GM12878 (cell line): ENCODE results near the gene IRF1. TPM values are rescaled to one million over a fixed set of nuclear protein-coding genes. Genes with fewer than 3 reads are reported as not detected.

ENCODE experiments used
- ATAC-seq: fragments of 200-7000 bp; cut with Tn5 transposase; 3 replicates; pipeline ENCODE4 v1.9.1; 2020; ENCODE audit warnings: mild to moderate bottlenecking, moderate library complexity
- BruUV-seq: library from RNA; stranded (reverse); fragments of 400-500 nt; replicated peaks from 2 replicates; lab custom pipeline; 2021; lab: Mats Ljungman, UMichigan
- CTCF ChIA-PET: fragments of 300-600 bp; sonication (Branson Sonifier 250); formaldehyde crosslinking; extraction: SDS; loops from one replicate; lab custom pipeline; 2021; ENCODE audit warnings: inconsistent platforms; lab: Yijun Ruan, JAX
- POLR2A ChIA-PET: fragments of 350-600 bp; formaldehyde crosslinking; extraction: SDS; loops from one replicate; lab custom pipeline; 2021; ENCODE audit warnings: inconsistent platforms; lab: Charles Lee
- RAD21 ChIA-PET: fragments of 300-600 bp; sonication (Branson Sonifier 250); formaldehyde crosslinking; loops from one replicate; lab custom pipeline; 2023; ENCODE audit warnings: antibody characterized with exemption; ENCODE audit not compliant: unreplicated experiment; lab: Charles Lee
- SMC1A ChIA-PET: fragments of 300-600 bp; sonication (Branson Sonifier 250); formaldehyde crosslinking; loops from one replicate; lab custom pipeline; 2023; ENCODE audit not compliant: unreplicated experiment, uncharacterized antibody; lab: Charles Lee
- DNase-seq: peaks from one replicate; pipeline ENCODE4 v3.0.0-alpha.2; 2011; ENCODE audit warnings: low read depth, low spot score
- FAIRE-seq: peaks from 3 replicates; lab custom pipeline; 2011; peaks lifted over from hg19 to GRCh38; lab: Jason Lieb, UNC
- H2AFZ ChIP-seq: 2 replicates; pipeline ENCODE4 v1.6.0; 2011; ENCODE audit warnings: low read depth, low read length, control low read depth; ENCODE audit not compliant: control insufficient read depth
- H3K27ac ChIP-seq: 2 replicates; pipeline ENCODE4 v1.5.1; 2011; ENCODE audit warnings: control low read depth; ENCODE audit not compliant: control insufficient read depth, insufficient read depth
- H3K27me3 ChIP-seq, 2 experiments: replicated peaks in 1 of 2; 2 replicates each; pipeline versions ENCODE4 v1.6.0 to v1.6.1; 2011; ENCODE audit warnings: low read length in 1 of 2; ENCODE audit not compliant: control insufficient read depth in 2 of 2, insufficient read depth in 2 of 2
- H3K36me3 ChIP-seq, 2 experiments: 2 replicates each; pipeline ENCODE4 v1.5.1; 2011; ENCODE audit warnings: low read length in 1 of 2; ENCODE audit not compliant: control insufficient read depth in 2 of 2, insufficient read depth in 2 of 2
- H3K4me1 ChIP-seq: 2 replicates; pipeline ENCODE4 v1.6.1; 2011; ENCODE audit warnings: mild to moderate bottlenecking, low read length, moderate library complexity, mixed read lengths; ENCODE audit not compliant: control insufficient read depth, insufficient read depth
- H3K4me2 ChIP-seq: 2 replicates; pipeline ENCODE4 v1.6.0; 2011; ENCODE audit warnings: control low read depth; ENCODE audit not compliant: control insufficient read depth, insufficient read depth
- H3K4me3 ChIP-seq: fragments of 200-600 bp; sonication (generic); 2 replicates; pipeline ENCODE4 v1.5.1; 2016
- H3K79me2 ChIP-seq: 2 replicates; pipeline ENCODE4 v1.6.0; 2011; ENCODE audit warnings: low read length; ENCODE audit not compliant: control insufficient read depth, insufficient read depth
- H3K9ac ChIP-seq: 2 replicates; pipeline ENCODE4 v1.8.0; 2011; ENCODE audit warnings: low read length, control low read depth, mixed read lengths; ENCODE audit not compliant: control insufficient read depth, insufficient read depth
- H3K9me3 ChIP-seq: replicated peaks from 3 replicates; pipeline ENCODE4 v1.5.1; 2011; ENCODE audit warnings: mild to moderate bottlenecking, low read length; ENCODE audit not compliant: control insufficient read depth, insufficient read depth
- H4K20me1 ChIP-seq: 2 replicates; pipeline ENCODE4 v1.6.0; 2011; ENCODE audit not compliant: control insufficient read depth, insufficient read depth
- BCL11A ChIP-seq: IDR thresholded peaks from 2 replicates; pipeline ENCODE4 v1.6.1; 2011; ENCODE audit warnings: low read depth, low read length
- BMI1 ChIP-seq: fragments of 450-650 bp; IDR thresholded peaks from 2 replicates; pipeline ENCODE4 v1.6.1; 2016; ENCODE audit warnings: mild to moderate bottlenecking, moderate library complexity, borderline replicate concordance
- BRCA1 ChIP-seq: IDR thresholded peaks from 2 replicates; pipeline ENCODE4 v1.6.1; 2011; ENCODE audit warnings: low read depth, low read length, improper control_type of control experiment
- CBFB ChIP-seq: IDR thresholded peaks from 2 replicates; pipeline ENCODE4 v1.6.1; 2016; ENCODE audit warnings: antibody characterized with exemption, low read depth
- CEBPB ChIP-seq, 2 experiments: fragments of 150-350 bp in 1 of 2; IDR thresholded peaks; 2 replicates each; pipeline ENCODE4 v1.6.1; 2012 to 2014; ENCODE audit warnings: low read depth in 2 of 2, low read length in 2 of 2, borderline replicate concordance in 1 of 2, inconsistent platforms in 1 of 2
- CREM ChIP-seq: IDR thresholded peaks from 2 replicates; pipeline ENCODE4 v1.6.1; 2014; ENCODE audit warnings: antibody characterized with exemption, low read depth
- EED ChIP-seq: sonication (generic); IDR thresholded peaks from 2 replicates; pipeline ENCODE4 v1.6.1; 2016; ENCODE audit warnings: antibody characterized with exemption, low read depth
- IKZF1 ChIP-seq: fragments of 450-650 bp; conservative IDR thresholded peaks from 2 replicates; pipeline ENCODE4 v1.6.1; 2017; ENCODE audit warnings: antibody characterized with exemption, mild to moderate bottlenecking
- NR2F1 ChIP-seq: fragments of 450-650 bp; conservative IDR thresholded peaks from 2 replicates; pipeline ENCODE4 v1.6.1; 2017; ENCODE audit warnings: mild to moderate bottlenecking
- RELA ChIP-seq: fragments of 450-650 bp; IDR thresholded peaks from 2 replicates; pipeline ENCODE4 v1.8.0; 2014; ENCODE audit warnings: borderline replicate concordance; ENCODE audit not compliant: partially characterized antibody
- SKIL ChIP-seq: fragments of 450-650 bp; IDR thresholded peaks from 2 replicates; pipeline ENCODE4 v1.6.1; 2017; ENCODE audit warnings: mild to moderate bottlenecking, low read depth, inconsistent platforms; ENCODE audit not compliant: poor library complexity, severe bottlenecking
- SMC3 ChIP-seq: IDR thresholded peaks from 2 replicates; pipeline ENCODE4 v1.6.1; 2011; ENCODE audit warnings: low read length, improper control_type of control experiment, borderline replicate concordance
- YBX1 ChIP-seq: fragments of 450-650 bp; IDR thresholded peaks from 2 replicates; pipeline ENCODE4 v1.6.1; 2016; ENCODE audit warnings: antibody characterized with exemption
- YY1 ChIP-seq: IDR thresholded peaks from 2 replicates; pipeline ENCODE4 v1.6.1; 2011; ENCODE audit warnings: low read depth, mild to moderate bottlenecking, low read length
- ZNF217 ChIP-seq: fragments of 450-650 bp; IDR thresholded peaks from 2 replicates; pipeline ENCODE4 v1.6.1; 2017; ENCODE audit warnings: antibody characterized with exemption, mild to moderate bottlenecking
- WGBS: methylation state at CpG from one replicate; pipeline ENCODE4 v1.1.6; 2016; ENCODE audit warnings: low lambda C conversion rate; ENCODE audit not compliant: insufficient replicate concordance, insufficient coverage; ENCODE audit errors: missing lambda C conversion rate; 5-methylcytosine and 5-hydroxymethylcytosine counted together
- in situ Hi-C: fragments of 300-500 bp; cut with MboI; formaldehyde crosslinking; loops from 9 replicates; pipeline ENCODE4 v1.14.3; 2018; ENCODE audit warnings: mixed read lengths
- intact Hi-C: fragments of 100-400 bp; cut with micrococcal nuclease; formaldehyde crosslinking; loops from one replicate; pipeline ENCODE4 v1.14.2; 2022; ENCODE audit not compliant: unreplicated experiment
- polyA plus RNA-seq, 11 experiments: library from polyadenylated mRNA; depleted of rRNA in 4 of 11; unstranded in 6 of 11; stranded (reverse) in 5 of 11; fragments of >200 nt; fragmentation: Nextera tagmentation in 4 of 11; fragmentation: Illumina TruSeq in 1 of 11; extraction: Ambion mirVana in 4 of 11; extraction: Trizol in 1 of 11; gene quantifications; 1 replicate in 1 of 11; 2 replicates in 10 of 11; pipeline versions ENCODE4 v1.2.1 to v1.2.3, GENCODE V29; 2011 to 2016; ENCODE audit warnings: inconsistent platforms in 2 of 11, missing spikeins in 2 of 11, low read depth in 1 of 11
- total RNA-seq, 4 experiments: library from RNA; depleted of rRNA in 3 of 4; stranded (reverse); fragments of >200 nt in 3 of 4; fragmentation: Illumina TruSeq in 1 of 4; extraction: Trizol in 1 of 4; gene quantifications; 2 replicates each; pipeline versions ENCODE4 v1.2.1 to v1.2.3, GENCODE V29; 2013 to 2021
- TF ChIP-seq, protein P1 (sequence below): IDR thresholded peaks from 2 replicates; pipeline ENCODE4 v1.6.1; 2011; ENCODE audit warnings: borderline replicate concordance, low read depth, mild to moderate bottlenecking, moderate library complexity, low read length; ENCODE audit not compliant: insufficient read depth, poor library complexity, severe bottlenecking
- TF ChIP-seq, protein P2 (sequence below): fragments of 450-650 bp; IDR thresholded peaks from 2 replicates; pipeline ENCODE4 v1.6.1; 2017; ENCODE audit warnings: low read depth, mild to moderate bottlenecking, moderate library complexity

IRF1 gene
- total and polyA plus RNA-seq, 10 of the 15 experiments (the other 5 are each of a cell fraction or from before 2014, with no cell fraction given) = 6.9 to 68.0 (median 49.6) TPM

DNA sequence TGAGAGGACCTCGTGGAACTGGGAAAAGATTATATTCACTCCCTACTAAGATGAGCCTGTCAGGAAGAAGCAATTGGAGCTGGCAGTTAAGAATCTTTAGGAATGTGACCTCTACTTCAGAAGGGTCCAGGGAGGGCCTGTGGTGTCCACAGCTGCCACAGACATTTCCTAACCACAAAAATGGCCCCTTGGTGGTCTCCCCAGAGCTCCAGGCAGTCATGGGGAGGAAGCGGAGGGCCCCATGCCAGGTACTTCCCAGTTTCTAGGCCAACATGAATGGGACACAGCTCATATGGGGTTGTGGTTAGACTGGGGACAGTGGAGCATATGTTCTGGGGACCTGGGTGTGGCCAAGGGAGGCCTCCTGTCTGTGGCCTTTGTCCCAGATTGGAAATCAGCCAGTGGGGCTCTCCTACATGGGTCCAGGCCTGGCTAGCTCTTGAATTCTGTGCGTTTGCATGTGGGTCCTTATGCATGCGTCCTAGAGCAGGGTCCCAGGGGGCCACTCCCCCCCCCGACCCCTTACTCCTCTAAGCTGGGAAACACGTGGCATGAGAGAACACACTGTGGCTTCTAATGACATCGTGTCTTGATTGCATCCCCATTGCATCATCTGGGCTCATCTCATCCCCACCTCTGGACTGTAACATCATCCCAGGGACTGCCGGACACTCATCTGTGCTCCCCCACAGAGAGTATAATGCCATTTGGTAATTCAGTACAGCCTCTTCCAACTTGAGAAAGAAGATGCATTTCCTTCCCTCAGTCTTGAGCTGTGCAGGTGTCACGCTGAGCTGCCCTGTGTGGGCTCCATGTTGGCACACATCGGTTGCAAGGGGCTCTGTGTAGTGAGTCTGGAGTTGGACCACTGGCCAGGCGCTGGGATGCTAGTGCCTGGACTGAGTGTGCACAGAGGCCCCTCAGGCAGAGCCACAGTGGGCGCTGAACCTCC lies 31.3 kb downstream of the IRF1 start:
- RAD21 ChIA-PET = interaction anchor here (0.8 to 7.9 kb wide), 13 partner anchors 7 to 204 kb away, joined by 3 to 192 read pairs (median 33); partner anchors contain the start of gene IRF1
- BruUV-seq = no TSS peak
- DNase-seq (no peak), ATAC-seq (peak; percentile 44), FAIRE-seq (no peak)
- H3K9me3 ChIP-seq = no peaks in the 10 kb centered on the region
- H3K79me2 ChIP-seq = peaks cover 13% of the 10 kb centered on the region
- SMC1A ChIA-PET = interaction anchor here (0.6 to 8.0 kb wide), 16 partner anchors 8 to 67 kb away, joined by 3 to 201 read pairs (median 11); partner anchors contain the start of gene IRF1
- H3K27ac ChIP-seq = peak overlapping the region; percentile 89
- CTCF ChIA-PET = interaction anchor here (0.7 to 7.4 kb wide), 15 partner anchors 8 to 73 kb away, joined by 3 to 89 read pairs (median 3); partner anchors contain the start of gene IRF1
- POLR2A ChIA-PET = interaction anchor here (1.2 to 8.2 kb wide), 13 partner anchors 7 to 48 kb away, joined by 3 to 128 read pairs (median 14); partner anchors contain the start of gene IRF1
- H4K20me1 ChIP-seq = no peaks in the 10 kb centered on the region
- peak overlapping the region; percentile 26; the same call in 1 of the 2 replicates for H3K4me3 ChIP-seq
- peak overlapping the region; percentile 24; the same call in 1 of the 2 replicates for H3K9ac ChIP-seq
- no peaks in the 10 kb centered on the region for H3K27me3 ChIP-seq
- intact Hi-C loops = loop anchor here (5.0 kb wide), 1 partner anchor 38 kb away; no protein-coding TSS in a partner anchor
- H3K4me1 ChIP-seq = peaks cover 73% of the 10 kb centered on the region
- H2AFZ ChIP-seq = no peak overlapping the region
- H3K4me2 ChIP-seq = peak overlapping the region; percentile 82
- H3K36me3 ChIP-seq = peaks cover 5 to 21% of the 10 kb centered on the region in 2 experiments; a peak in 3 of 4 replicates
- WGBS = 49% methylated on average over 12 of the region's 12 CpGs
- in situ Hi-C loops = no loop called here
- TF ChIP-seq, protein P1, sequence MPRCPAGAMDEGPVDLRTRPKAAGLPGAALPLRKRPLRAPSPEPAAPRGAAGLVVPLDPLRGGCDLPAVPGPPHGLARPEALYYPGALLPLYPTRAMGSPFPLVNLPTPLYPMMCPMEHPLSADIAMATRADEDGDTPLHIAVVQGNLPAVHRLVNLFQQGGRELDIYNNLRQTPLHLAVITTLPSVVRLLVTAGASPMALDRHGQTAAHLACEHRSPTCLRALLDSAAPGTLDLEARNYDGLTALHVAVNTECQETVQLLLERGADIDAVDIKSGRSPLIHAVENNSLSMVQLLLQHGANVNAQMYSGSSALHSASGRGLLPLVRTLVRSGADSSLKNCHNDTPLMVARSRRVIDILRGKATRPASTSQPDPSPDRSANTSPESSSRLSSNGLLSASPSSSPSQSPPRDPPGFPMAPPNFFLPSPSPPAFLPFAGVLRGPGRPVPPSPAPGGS = peak; percentile 3
- TF ChIP-seq, protein P2, sequence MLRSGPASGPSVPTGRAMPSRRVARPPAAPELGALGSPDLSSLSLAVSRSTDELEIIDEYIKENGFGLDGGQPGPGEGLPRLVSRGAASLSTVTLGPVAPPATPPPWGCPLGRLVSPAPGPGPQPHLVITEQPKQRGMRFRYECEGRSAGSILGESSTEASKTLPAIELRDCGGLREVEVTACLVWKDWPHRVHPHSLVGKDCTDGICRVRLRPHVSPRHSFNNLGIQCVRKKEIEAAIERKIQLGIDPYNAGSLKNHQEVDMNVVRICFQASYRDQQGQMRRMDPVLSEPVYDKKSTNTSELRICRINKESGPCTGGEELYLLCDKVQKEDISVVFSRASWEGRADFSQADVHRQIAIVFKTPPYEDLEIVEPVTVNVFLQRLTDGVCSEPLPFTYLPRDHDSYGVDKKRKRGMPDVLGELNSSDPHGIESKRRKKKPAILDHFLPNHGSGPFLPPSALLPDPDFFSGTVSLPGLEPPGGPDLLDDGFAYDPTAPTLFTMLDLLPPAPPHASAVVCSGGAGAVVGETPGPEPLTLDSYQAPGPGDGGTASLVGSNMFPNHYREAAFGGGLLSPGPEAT = 0 out of 2 replicates have a peak, but pooled peaks have one; percentile 53
- peak in 1 of 2 experiments; percentile 26; a peak in 1 of 4 replicates for TF ChIP-seq CEBPB (IDR thresholded peaks at IDR 0.05; ENCODE audit: borderline replicate concordance in 1 of 2, low read depth in 2 of 2, low read length in 2 of 2)
- TF ChIP-seq BCL11A = 0 out of 2 replicates have a peak, but pooled peaks have one; percentile 29
- peak; percentile 74; the same call in 1 of the 2 replicates for TF ChIP-seq YY1
- TF ChIP-seq CBFB = peak; percentile 53
- TF ChIP-seq NR2F1 = 0 out of 2 replicates have a peak, but pooled peaks have one; percentile 34
- no peak for TF ChIP-seq SMC3
- TF ChIP-seq IKZF1 = peak; percentile 77
- TF ChIP-seq SKIL = peak; percentile 22
- TF ChIP-seq EED = peak; percentile 87
- no peak for TF ChIP-seq YBX1
- TF ChIP-seq CREM = 0 out of 2 replicates have a peak, but pooled peaks have one; percentile 21
- no peak for TF ChIP-seq BRCA1
- TF ChIP-seq RELA = no peak
- TF ChIP-seq BMI1 = no peak
- 0 out of 2 replicates have a peak, but pooled peaks have one; percentile 14 for TF ChIP-seq ZNF217
